GM18868 (cell line): ENCODE data around the gene DPCD.

Experiments used
- ATAC-seq: cut with Tn5 transposase; IDR thresholded peaks from one replicate; pipeline ENCODE4 v1.9.1; 2021; ENCODE audit warnings: mild to moderate bottlenecking, moderate library complexity; ENCODE audit not compliant: unreplicated experiment

Gene DPCD

GRCh38 chr10:101653536-101653935 is 65.4 kb downstream of the DPCD start:
- ATAC-seq, result no peak

GRCh38 chr10:101655570-101655969 is 67.4 kb downstream of the DPCD start:
- no peak for ATAC-seq

GRCh38 chr10:101656890-101657289 is 68.8 kb downstream of the DPCD start:
- ATAC-seq, result no peak

GRCh38 chr10:101658975-101659374 is 70.9 kb downstream of the DPCD start:
- ATAC-seq, result no peak
